GM19395 (cell line): Measurements from ENCODE around the gene C1QL4.
A peak's percentile ranks its signal among the peaks of the same experiment; 100 is the strongest.

Experiments
- ATAC-seq: cut with Tn5 transposase; IDR thresholded peaks from one replicate; pipeline ENCODE4 v1.9.1; 2021; ENCODE audit warnings: mild to moderate bottlenecking, moderate library complexity; ENCODE audit not compliant: unreplicated experiment

Gene C1QL4

GRCh38 chr12:49348781-49349180 lies 11.8 kb upstream of the C1QL4 start:
- ATAC-seq = no peak

- no peak for ATAC-seq
Observed at GRCh38 chr12:49347311-49348193, 10.6 kb upstream of the C1QL4 start.

GRCh38 chr12:49346659-49347310 lies 9.8 kb upstream of the C1QL4 start, which contains the start of gene DNAJC22:
TSS of gene DNAJC22 (plus strand) at chr12:49346888. CDS start at chr12:49348873, 1,985 bp downstream.
- no peak for ATAC-seq

- ATAC-seq = no peak
Observed at GRCh38 chr12:49345825-49346658, 9.1 kb upstream of the C1QL4 start.

- ATAC-seq = no peak
Observed at GRCh38 chr12:49345051-49345824, 8.2 kb upstream of the C1QL4 start.

- ATAC-seq = no peak
Observed at GRCh38 chr12:49344486-49345050, 7.6 kb upstream of the C1QL4 start.

- ATAC-seq = peak; percentile 5
Observed at GRCh38 chr12:49342914-49343731, 6.1 kb upstream of the C1QL4 start.

- ATAC-seq = peak; percentile 81
Observed at GRCh38 chr12:49342066-49342913, 5.3 kb upstream of the C1QL4 start.

GRCh38 chr12:49341777-49342065 lies 4.7 kb upstream of the C1QL4 start:
- no peak for ATAC-seq

GRCh38 chr12:49340971-49341776 lies 4.2 kb upstream of the C1QL4 start:
- ATAC-seq = no peak

GRCh38 chr12:49340095-49340870 lies 3.3 kb upstream of the C1QL4 start:
- ATAC-seq = no peak

- no peak for ATAC-seq
Observed at GRCh38 chr12:49339464-49339861, 2.5 kb upstream of the C1QL4 start.

- ATAC-seq = no peak
Observed at GRCh38 chr12:49338830-49339463, 2.0 kb upstream of the C1QL4 start.

GRCh38 chr12:49335955-49336644 lies 888 bp downstream of the C1QL4 start:
- no peak for ATAC-seq

GRCh38 chr12:49335118-49335954 lies 1.7 kb downstream of the C1QL4 start:
- no peak for ATAC-seq
